ENCODE measurements around the gene HDAC4.
A peak's percentile ranks its signal among the peaks of the same experiment; 100 is the strongest.

The HDAC4 gene

GRCh38 chr2:239206042-239206441, 194.8 kb downstream of the HDAC4 start:
- Histone ChIP-seq H3K27ac (ENCODE audit: extremely low read depth, low read depth, low read length) (no peak overlapping the region), H3K9me3 (ENCODE audit: control insufficient read depth, insufficient read depth, low read depth, low read length) (no peaks in the 10 kb centered on the region), H3K4me3 (ENCODE audit: low read depth, low read length) (no peak overlapping the region), H3K36me3 (ENCODE audit: control insufficient read depth in 2 of 2, insufficient read depth in 1 of 2, low read length in 2 of 2) (no peaks in the 10 kb centered on the region), H3K4me1 (ENCODE audit: control insufficient read depth, insufficient read depth, low read length) (peaks cover 3% of the 10 kb centered on the region; the same call in 1 of the 2 replicates)
- ChIA-PET POLR2A (no interaction called here), CTCF (no interaction called here)
- no peak for TF ChIP-seq ZNF629 (tag by site-specific recombination; IDR thresholded peaks at IDR 0.05)
- no peak for TF ChIP-seq ZNF37A (tag by site-specific recombination; IDR thresholded peaks at IDR 0.05)
- TF ChIP-seq PRDM1 (tag by site-specific recombination; IDR thresholded peaks at IDR 0.05): no peak
- TF ChIP-seq KLF8 (tag by site-specific recombination; IDR thresholded peaks at IDR 0.05): no peak
- no peak for TF ChIP-seq ZNF561 (tag by site-specific recombination; IDR thresholded peaks at IDR 0.05; ENCODE audit: borderline replicate concordance)

- Histone ChIP-seq H3K27ac (ENCODE audit: extremely low read depth, low read depth, low read length) (no peak overlapping the region), H3K4me1 (ENCODE audit: control insufficient read depth, insufficient read depth, low read length) (peaks cover 3% of the 10 kb centered on the region; the same call in 1 of the 2 replicates), H3K9me3 (ENCODE audit: control insufficient read depth, insufficient read depth, low read depth, low read length) (no peaks in the 10 kb centered on the region), H3K36me3 (ENCODE audit: control insufficient read depth in 2 of 2, insufficient read depth in 1 of 2, low read length in 2 of 2) (no peaks in the 10 kb centered on the region), H3K4me3 (ENCODE audit: low read depth, low read length) (no peak overlapping the region)
- ChIA-PET POLR2A (no interaction called here), CTCF (no interaction called here)
- TF ChIP-seq ZNF558 (tag by site-specific recombination; IDR thresholded peaks at IDR 0.05): peak; percentile 82
- TF ChIP-seq ZNF544 (tag by site-specific recombination; IDR thresholded peaks at IDR 0.05): no peak
Measured at GRCh38 chr2:239204876-239205468, 195.8 kb downstream of the HDAC4 start.

DNA sequence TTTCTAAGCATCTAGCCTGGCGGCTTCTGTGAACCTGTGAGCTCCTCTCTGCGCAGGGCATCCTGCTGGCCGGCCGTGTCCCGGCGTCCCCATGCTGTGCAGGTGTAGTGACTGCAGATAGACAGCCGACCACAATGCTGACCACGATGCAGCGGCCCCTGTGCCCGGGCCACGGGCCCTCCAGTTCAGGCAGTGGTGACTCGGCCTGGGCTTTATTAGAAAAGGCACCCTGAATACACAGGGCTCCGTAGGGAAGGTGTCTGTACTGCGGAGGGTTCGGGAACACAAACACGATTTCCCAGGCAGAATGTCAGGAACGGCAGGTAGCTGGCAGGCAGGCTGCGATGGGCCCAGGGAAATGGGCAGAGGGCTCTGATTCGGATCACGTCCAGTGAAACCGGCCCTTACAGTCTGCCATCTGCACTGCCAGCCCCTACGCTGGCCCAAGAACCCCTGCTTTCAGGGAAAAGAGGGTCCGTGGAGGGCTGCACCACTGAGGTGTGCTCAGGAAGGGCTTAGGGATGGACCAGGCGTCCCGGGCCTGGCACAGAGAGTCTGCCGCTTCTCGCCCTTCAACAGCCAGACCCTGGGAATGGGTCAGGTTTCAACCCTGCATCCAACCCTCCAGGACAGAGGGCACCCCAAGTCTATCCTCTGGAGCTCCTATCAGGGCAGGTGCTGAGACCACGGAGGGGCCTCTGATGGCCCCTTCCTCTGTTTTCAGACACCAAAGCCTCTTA, 196.5 kb downstream of the HDAC4 start:
- Histone ChIP-seq H3K9me3 (ENCODE audit: control insufficient read depth, insufficient read depth, low read depth, low read length) (no peaks in the 10 kb centered on the region), H3K4me3 (ENCODE audit: low read depth, low read length) (no peak overlapping the region), H3K36me3 (ENCODE audit: control insufficient read depth in 2 of 2, insufficient read depth in 1 of 2, low read length in 2 of 2) (no peaks in the 10 kb centered on the region), H3K27ac (ENCODE audit: extremely low read depth, low read depth, low read length) (no peak overlapping the region), H3K4me1 (ENCODE audit: control insufficient read depth, insufficient read depth, low read length) (peaks cover 3% of the 10 kb centered on the region; the same call in 1 of the 2 replicates)
- TF ChIP-seq EGR2 (tag by site-specific recombination; IDR thresholded peaks at IDR 0.05; ENCODE audit: low read depth) (no peak), ZNF391 (tag by site-specific recombination; IDR thresholded peaks at IDR 0.05; ENCODE audit: borderline replicate concordance, low read depth) (no peak), ZBTB48 (tag by site-specific recombination; IDR thresholded peaks at IDR 0.05) (no peak), ZNF16 (tag by site-specific recombination; IDR thresholded peaks at IDR 0.05; ENCODE audit: low read depth) (no peak), ZNF266 (tag by site-specific recombination; IDR thresholded peaks at IDR 0.05; ENCODE audit: low read depth) (no peak)
- TF ChIP-seq, protein P1, sequence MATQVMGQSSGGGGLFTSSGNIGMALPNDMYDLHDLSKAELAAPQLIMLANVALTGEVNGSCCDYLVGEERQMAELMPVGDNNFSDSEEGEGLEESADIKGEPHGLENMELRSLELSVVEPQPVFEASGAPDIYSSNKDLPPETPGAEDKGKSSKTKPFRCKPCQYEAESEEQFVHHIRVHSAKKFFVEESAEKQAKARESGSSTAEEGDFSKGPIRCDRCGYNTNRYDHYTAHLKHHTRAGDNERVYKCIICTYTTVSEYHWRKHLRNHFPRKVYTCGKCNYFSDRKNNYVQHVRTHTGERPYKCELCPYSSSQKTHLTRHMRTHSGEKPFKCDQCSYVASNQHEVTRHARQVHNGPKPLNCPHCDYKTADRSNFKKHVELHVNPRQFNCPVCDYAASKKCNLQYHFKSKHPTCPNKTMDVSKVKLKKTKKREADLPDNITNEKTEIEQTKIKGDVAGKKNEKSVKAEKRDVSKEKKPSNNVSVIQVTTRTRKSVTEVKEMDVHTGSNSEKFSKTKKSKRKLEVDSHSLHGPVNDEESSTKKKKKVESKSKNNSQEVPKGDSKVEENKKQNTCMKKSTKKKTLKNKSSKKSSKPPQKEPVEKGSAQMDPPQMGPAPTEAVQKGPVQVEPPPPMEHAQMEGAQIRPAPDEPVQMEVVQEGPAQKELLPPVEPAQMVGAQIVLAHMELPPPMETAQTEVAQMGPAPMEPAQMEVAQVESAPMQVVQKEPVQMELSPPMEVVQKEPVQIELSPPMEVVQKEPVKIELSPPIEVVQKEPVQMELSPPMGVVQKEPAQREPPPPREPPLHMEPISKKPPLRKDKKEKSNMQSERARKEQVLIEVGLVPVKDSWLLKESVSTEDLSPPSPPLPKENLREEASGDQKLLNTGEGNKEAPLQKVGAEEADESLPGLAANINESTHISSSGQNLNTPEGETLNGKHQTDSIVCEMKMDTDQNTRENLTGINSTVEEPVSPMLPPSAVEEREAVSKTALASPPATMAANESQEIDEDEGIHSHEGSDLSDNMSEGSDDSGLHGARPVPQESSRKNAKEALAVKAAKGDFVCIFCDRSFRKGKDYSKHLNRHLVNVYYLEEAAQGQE (tag by site-specific recombination; IDR thresholded peaks at IDR 0.05): no peak
- TF ChIP-seq, protein P2, sequence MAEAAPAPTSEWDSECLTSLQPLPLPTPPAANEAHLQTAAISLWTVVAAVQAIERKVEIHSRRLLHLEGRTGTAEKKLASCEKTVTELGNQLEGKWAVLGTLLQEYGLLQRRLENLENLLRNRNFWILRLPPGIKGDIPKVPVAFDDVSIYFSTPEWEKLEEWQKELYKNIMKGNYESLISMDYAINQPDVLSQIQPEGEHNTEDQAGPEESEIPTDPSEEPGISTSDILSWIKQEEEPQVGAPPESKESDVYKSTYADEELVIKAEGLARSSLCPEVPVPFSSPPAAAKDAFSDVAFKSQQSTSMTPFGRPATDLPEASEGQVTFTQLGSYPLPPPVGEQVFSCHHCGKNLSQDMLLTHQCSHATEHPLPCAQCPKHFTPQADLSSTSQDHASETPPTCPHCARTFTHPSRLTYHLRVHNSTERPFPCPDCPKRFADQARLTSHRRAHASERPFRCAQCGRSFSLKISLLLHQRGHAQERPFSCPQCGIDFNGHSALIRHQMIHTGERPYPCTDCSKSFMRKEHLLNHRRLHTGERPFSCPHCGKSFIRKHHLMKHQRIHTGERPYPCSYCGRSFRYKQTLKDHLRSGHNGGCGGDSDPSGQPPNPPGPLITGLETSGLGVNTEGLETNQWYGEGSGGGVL (tag by site-specific recombination; IDR thresholded peaks at IDR 0.05): no peak
- CTCF ChIA-PET: no interaction called here
- POLR2A ChIA-PET: no interaction called here
